PFSK-1 (cell line): ENCODE data around the gene NCAM1.

ENCODE experiments used
- FOXP2 ChIP-seq: optimal IDR thresholded peaks from 2 replicates; pipeline ENCODE3; 2011; ENCODE audit warnings: borderline replicate concordance, control low read depth, inconsistent platforms; ENCODE audit not compliant: insufficient read depth; ENCODE audit errors: extremely low read length, extremely low read depth
- POLR2AphosphoS5 ChIP-seq: IDR thresholded peaks from 2 replicates; pipeline ENCODE4 v1.6.1; 2012; ENCODE audit warnings: low read depth, mild to moderate bottlenecking, control low read depth, low read length, moderate library complexity
- REST ChIP-seq, 2 experiments: IDR thresholded peaks; 2 replicates each; pipeline versions ENCODE4 v1.6.1 to v1.8.0; 2011 to 2012; ENCODE audit warnings: low read depth in 2 of 2, low read length in 2 of 2, control low read depth in 1 of 2, inconsistent platforms in 1 of 2, mild to moderate bottlenecking in 1 of 2, moderate library complexity in 1 of 2; ENCODE audit not compliant: insufficient read depth in 1 of 2
- SIN3A ChIP-seq: IDR thresholded peaks from 2 replicates; pipeline ENCODE4 v1.6.1; 2012; ENCODE audit warnings: mild to moderate bottlenecking, low read length, moderate library complexity, borderline replicate concordance; ENCODE audit not compliant: insufficient read depth
- TAF1 ChIP-seq: IDR thresholded peaks from 2 replicates; pipeline ENCODE4 v1.6.1; 2012; ENCODE audit warnings: low read length, control low read depth, borderline replicate concordance; ENCODE audit not compliant: insufficient read depth

Gene NCAM1

GRCh38 chr11:113272281-113272680, 311.1 kb downstream of the NCAM1 start:
- TF ChIP-seq FOXP2 (no peak), POLR2AphosphoS5 (no peak), REST (IDR thresholded peaks at IDR 0.05; ENCODE audit: insufficient read depth in 1 of 2, low read depth in 2 of 2, low read length in 2 of 2) (no peak), SIN3A (no peak), TAF1 (no peak)

GRCh38 chr11:113272927-113273615, 311.9 kb downstream of the NCAM1 start:
- TF ChIP-seq FOXP2 (no peak), POLR2AphosphoS5 (no peak), TAF1 (no peak), REST (IDR thresholded peaks at IDR 0.05; ENCODE audit: insufficient read depth in 1 of 2, low read depth in 2 of 2, low read length in 2 of 2) (no peak), SIN3A (no peak)

- TF ChIP-seq SIN3A (no peak), FOXP2 (no peak), REST (IDR thresholded peaks at IDR 0.05; ENCODE audit: insufficient read depth in 1 of 2, low read depth in 2 of 2, low read length in 2 of 2) (no peak), TAF1 (no peak), POLR2AphosphoS5 (no peak)
Observed at GRCh38 chr11:113273720-113274119, 312.5 kb downstream of the NCAM1 start.

GRCh38 chr11:113274713-113275582, 313.7 kb downstream of the NCAM1 start:
- TF ChIP-seq SIN3A (no peak), REST (IDR thresholded peaks at IDR 0.05; ENCODE audit: insufficient read depth in 1 of 2, low read depth in 2 of 2, low read length in 2 of 2) (no peak)

GRCh38 chr11:113275602-113276001, 314.4 kb downstream of the NCAM1 start:
- TF ChIP-seq FOXP2 (no peak), REST (IDR thresholded peaks at IDR 0.05; ENCODE audit: insufficient read depth in 1 of 2, low read depth in 2 of 2, low read length in 2 of 2) (no peak), TAF1 (no peak), POLR2AphosphoS5 (no peak), SIN3A (no peak)
